DND-41 (cell line): ENCODE data around the gene PKD1L1.

ENCODE experiments used
- ATAC-seq: fragments of 200-7000 bp; cut with Tn5 transposase; 3 replicates; pipeline ENCODE4 v1.9.1; 2021; ENCODE audit warnings: low read depth; ENCODE audit not compliant: insufficient read depth
- DNase-seq: peaks from one replicate; pipeline ENCODE4 v3.0.0-alpha.2; 2020
- H2AFZ ChIP-seq: 2 replicates; pipeline ENCODE4 v1.6.0; 2012; ENCODE audit warnings: low read depth, low read length
- H3K27ac ChIP-seq: 2 replicates; pipeline ENCODE4 v1.5.1; 2012; ENCODE audit warnings: low read length, inconsistent platforms
- H3K27me3 ChIP-seq: fragments of 200-600 bp; sonication (generic); 2 replicates; pipeline ENCODE4 v1.6.0; 2012; ENCODE audit warnings: low read length, mild to moderate bottlenecking, inconsistent platforms; ENCODE audit not compliant: insufficient read depth, poor library complexity
- H3K36me3 ChIP-seq: 2 replicates; pipeline ENCODE4 v1.5.1; 2012; ENCODE audit warnings: low read length, inconsistent platforms; ENCODE audit not compliant: insufficient read depth
- H3K4me1 ChIP-seq: 2 replicates; pipeline ENCODE4 v1.5.1; 2012; ENCODE audit warnings: mild to moderate bottlenecking, low read length; ENCODE audit not compliant: insufficient read depth
- H3K4me2 ChIP-seq: 2 replicates; pipeline ENCODE4 v1.6.0; 2012; ENCODE audit warnings: mild to moderate bottlenecking, moderate library complexity, low read length, inconsistent platforms; ENCODE audit not compliant: insufficient read depth
- H3K4me3 ChIP-seq, 2 experiments: fragments of 200-600 bp in 1 of 2; shearing (Covaris generic) in 1 of 2; 2 replicates each; pipeline ENCODE4 v1.5.1; 2012 to 2016; ENCODE audit warnings: inconsistent platforms in 2 of 2, low read length in 2 of 2, mild to moderate bottlenecking in 2 of 2, low read depth in 1 of 2, moderate library complexity in 1 of 2
- H3K79me2 ChIP-seq: 2 replicates; pipeline ENCODE4 v1.6.0; 2012; ENCODE audit warnings: low read length, inconsistent platforms; ENCODE audit not compliant: insufficient read depth
- H3K9ac ChIP-seq: 2 replicates; pipeline ENCODE4 v1.6.0; 2012; ENCODE audit warnings: low read depth, mild to moderate bottlenecking, inconsistent platforms, low read length, moderate library complexity
- H3K9me3 ChIP-seq: 2 replicates; pipeline ENCODE4 v1.5.1; 2012; ENCODE audit warnings: low read length, moderate library complexity, mild to moderate bottlenecking, inconsistent platforms; ENCODE audit not compliant: insufficient read depth, severe bottlenecking
- H4K20me1 ChIP-seq: 2 replicates; pipeline ENCODE4 v1.6.0; 2012; ENCODE audit warnings: low read length; ENCODE audit not compliant: insufficient read depth
- EZH2 ChIP-seq: IDR thresholded peaks from 3 replicates; pipeline ENCODE4 v1.6.1; 2012; ENCODE audit warnings: borderline replicate concordance, low read depth, mild to moderate bottlenecking, moderate library complexity, low read length, inconsistent platforms; ENCODE audit not compliant: severe bottlenecking
- TF ChIP-seq, protein P1 (sequence below): IDR thresholded peaks from 2 replicates; pipeline ENCODE4 v1.5.1; 2012; ENCODE audit warnings: borderline replicate concordance, low read length, moderate library complexity, mild to moderate bottlenecking; ENCODE audit not compliant: poor library complexity, severe bottlenecking; ENCODE audit errors: extremely low read depth

Gene PKD1L1

DNA sequence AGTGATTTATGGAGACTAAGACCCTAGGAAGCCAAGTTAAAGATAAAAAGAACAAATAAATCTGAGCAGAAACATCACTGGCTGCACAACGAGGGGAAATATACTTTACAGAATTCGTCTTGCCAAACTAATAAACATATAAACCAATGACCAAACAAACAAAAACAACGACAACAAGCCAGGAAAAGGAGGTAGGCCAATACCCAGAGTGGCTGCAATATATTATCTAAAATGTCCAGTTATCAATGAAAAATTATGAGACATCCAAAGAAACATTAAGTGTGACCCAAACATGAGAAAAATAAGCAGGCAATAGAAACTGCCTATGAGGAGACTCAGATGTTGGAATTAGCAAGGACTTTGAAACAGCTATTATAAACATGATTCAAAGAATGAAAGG, 81.0 kb downstream of the PKD1L1 start:
- Histone ChIP-seq H4K20me1 (no peaks in the 10 kb centered on the region), H3K36me3 (no peaks in the 10 kb centered on the region), H3K27me3 (no peaks in the 10 kb centered on the region), H2AFZ (no peak overlapping the region), H3K9ac (no peak overlapping the region), H3K27ac (no peak overlapping the region), H3K4me2 (no peak overlapping the region), H3K4me3 (no peak overlapping the region), H3K9me3 (no peaks in the 10 kb centered on the region), H3K79me2 (no peaks in the 10 kb centered on the region), H3K4me1 (no peaks in the 10 kb centered on the region)
- TF ChIP-seq, protein P1, sequence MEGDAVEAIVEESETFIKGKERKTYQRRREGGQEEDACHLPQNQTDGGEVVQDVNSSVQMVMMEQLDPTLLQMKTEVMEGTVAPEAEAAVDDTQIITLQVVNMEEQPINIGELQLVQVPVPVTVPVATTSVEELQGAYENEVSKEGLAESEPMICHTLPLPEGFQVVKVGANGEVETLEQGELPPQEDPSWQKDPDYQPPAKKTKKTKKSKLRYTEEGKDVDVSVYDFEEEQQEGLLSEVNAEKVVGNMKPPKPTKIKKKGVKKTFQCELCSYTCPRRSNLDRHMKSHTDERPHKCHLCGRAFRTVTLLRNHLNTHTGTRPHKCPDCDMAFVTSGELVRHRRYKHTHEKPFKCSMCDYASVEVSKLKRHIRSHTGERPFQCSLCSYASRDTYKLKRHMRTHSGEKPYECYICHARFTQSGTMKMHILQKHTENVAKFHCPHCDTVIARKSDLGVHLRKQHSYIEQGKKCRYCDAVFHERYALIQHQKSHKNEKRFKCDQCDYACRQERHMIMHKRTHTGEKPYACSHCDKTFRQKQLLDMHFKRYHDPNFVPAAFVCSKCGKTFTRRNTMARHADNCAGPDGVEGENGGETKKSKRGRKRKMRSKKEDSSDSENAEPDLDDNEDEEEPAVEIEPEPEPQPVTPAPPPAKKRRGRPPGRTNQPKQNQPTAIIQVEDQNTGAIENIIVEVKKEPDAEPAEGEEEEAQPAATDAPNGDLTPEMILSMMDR, result no peak
- no peak for TF ChIP-seq EZH2
- DNase-seq, result no peak
- ATAC-seq, result no peak

DNA sequence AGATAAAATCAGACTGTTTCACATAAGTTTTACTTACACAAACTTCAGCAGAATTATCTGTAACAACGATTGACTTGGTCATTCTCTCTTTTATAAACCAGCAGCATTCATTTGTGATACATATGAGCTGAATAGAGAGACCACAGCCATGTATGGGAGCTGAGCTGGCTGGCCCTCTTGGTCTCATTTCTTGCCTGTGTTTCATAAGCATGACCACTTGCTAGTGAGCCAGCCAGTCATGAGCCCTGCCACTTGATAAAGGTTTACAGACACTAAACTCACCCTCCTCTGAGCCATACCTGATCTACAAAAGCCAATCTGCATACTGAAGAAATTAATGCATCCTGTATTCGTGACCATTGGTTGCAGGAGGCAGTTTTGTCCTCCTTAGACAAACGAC, 82.1 kb downstream of the PKD1L1 start:
- H3K4me3 ChIP-seq, result no peak overlapping the region
- H3K79me2 ChIP-seq, result no peaks in the 10 kb centered on the region
- ATAC-seq (no peak), DNase-seq (no peak)
- no peaks in the 10 kb centered on the region for H3K9me3 ChIP-seq
- H4K20me1 ChIP-seq, result no peaks in the 10 kb centered on the region
- TF ChIP-seq EZH2, result no peak
- no peak overlapping the region for H3K27ac ChIP-seq
- H3K36me3 ChIP-seq, result no peaks in the 10 kb centered on the region
- H3K27me3 ChIP-seq, result no peaks in the 10 kb centered on the region
- no peak overlapping the region for H3K4me2 ChIP-seq
- H2AFZ ChIP-seq, result no peak overlapping the region
- no peak overlapping the region for H3K9ac ChIP-seq
- H3K4me1 ChIP-seq, result no peaks in the 10 kb centered on the region

DNA sequence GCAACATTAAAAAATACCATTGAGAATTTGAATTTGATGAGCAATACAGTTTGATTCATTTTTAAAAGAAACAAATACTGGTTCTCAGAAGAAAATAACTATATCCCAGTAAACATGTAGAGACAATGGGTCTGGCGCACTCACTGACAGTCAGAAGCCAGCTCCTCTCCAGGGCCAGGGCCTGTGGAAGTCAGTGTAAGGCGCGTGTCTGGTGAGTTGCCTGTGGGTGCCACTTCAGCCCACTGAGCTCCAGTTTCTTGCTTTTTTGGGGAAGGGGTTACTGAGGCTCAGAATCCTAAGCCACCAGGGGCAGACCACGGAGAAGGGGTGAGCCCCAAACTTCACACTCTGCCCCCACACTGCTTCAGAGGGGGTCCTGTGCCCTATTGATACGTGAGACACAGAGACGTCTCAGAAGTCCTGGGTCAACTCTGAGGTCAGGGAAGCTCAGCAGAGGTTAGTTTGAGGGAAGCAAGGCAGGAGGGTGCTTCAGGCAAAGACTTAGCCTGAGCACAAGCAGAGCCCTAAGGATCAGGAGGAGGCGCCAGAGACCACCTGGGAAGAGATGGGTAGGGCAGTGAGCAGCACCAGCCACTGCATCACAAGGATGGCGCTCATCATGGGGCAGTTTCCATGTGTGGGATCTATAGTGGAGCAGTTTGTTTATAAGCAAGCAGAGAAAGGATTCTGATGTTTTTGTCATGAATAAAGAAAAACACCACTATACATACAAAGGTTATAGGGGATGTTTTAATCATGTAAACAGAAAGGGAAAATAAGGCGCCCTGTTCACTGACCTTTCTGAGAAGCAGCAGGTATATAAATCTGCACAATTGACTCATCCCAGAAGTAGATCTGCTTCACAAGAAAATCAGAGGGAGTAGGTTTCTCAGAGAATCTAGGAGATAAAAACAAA, 95.7 kb downstream of the PKD1L1 start:
- no peak overlapping the region for H3K27ac ChIP-seq
- H3K79me2 ChIP-seq, result no peaks in the 10 kb centered on the region
- no peak overlapping the region for H2AFZ ChIP-seq
- TF ChIP-seq, protein P1, result peak; percentile 14
- TF ChIP-seq EZH2, result no peak
- DNase-seq (no peak), ATAC-seq (no peak)
- H4K20me1 ChIP-seq, result no peaks in the 10 kb centered on the region
- H3K36me3 ChIP-seq, result no peaks in the 10 kb centered on the region
- no peak overlapping the region for H3K9ac ChIP-seq
- H3K9me3 ChIP-seq, result no peaks in the 10 kb centered on the region
- no peaks in the 10 kb centered on the region for H3K4me1 ChIP-seq
- H3K27me3 ChIP-seq, result no peaks in the 10 kb centered on the region
- no peak overlapping the region for H3K4me2 ChIP-seq
- H3K4me3 ChIP-seq, result no peak overlapping the region

DNA sequence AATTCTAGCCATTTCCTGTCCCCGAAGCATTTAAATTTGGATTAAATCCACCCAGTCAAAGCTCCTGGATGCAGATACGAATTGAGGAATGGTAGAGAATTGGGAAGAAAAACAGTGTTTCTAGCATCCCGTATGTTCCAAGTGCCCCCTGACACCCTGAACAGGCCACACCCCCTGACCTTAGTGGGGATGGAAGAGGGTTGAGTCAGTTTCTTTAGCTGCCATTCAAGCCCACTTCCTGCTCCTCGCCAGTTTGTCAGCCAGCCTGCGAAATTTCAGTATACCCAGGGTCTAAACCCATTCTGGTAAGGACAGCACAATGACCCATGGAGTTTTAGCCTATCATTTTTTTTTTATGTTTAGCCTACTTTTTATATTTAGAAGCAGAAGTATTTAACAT, 101.1 kb downstream of the PKD1L1 start:
- no peaks in the 10 kb centered on the region for H3K79me2 ChIP-seq
- H3K9me3 ChIP-seq, result no peaks in the 10 kb centered on the region
- H3K4me1 ChIP-seq, result no peaks in the 10 kb centered on the region
- no peak overlapping the region for H3K4me3 ChIP-seq
- H3K27ac ChIP-seq, result no peak overlapping the region
- no peaks in the 10 kb centered on the region for H3K27me3 ChIP-seq
- TF ChIP-seq, protein P1, result no peak
- no peak for TF ChIP-seq EZH2
- no peak overlapping the region for H3K4me2 ChIP-seq
- no peaks in the 10 kb centered on the region for H4K20me1 ChIP-seq
- no peaks in the 10 kb centered on the region for H3K36me3 ChIP-seq
- DNase-seq, result no peak
- no peak overlapping the region for H2AFZ ChIP-seq
- ATAC-seq, result no peak
- H3K9ac ChIP-seq, result no peak overlapping the region
